HG02870 (cell line): ENCODE results near the gene TOPBP1.
"Not testable (repeated sequence)": the region's sequence is repeated elsewhere in the genome, so short reads cannot be mapped to it uniquely, and the experiment has no call there.

Source experiments
- ATAC-seq: cut with Tn5 transposase; IDR thresholded peaks from one replicate; pipeline ENCODE4 v1.9.1; 2021; ENCODE audit warnings: mild to moderate bottlenecking, moderate library complexity; ENCODE audit not compliant: unreplicated experiment

Gene TOPBP1

DNA sequence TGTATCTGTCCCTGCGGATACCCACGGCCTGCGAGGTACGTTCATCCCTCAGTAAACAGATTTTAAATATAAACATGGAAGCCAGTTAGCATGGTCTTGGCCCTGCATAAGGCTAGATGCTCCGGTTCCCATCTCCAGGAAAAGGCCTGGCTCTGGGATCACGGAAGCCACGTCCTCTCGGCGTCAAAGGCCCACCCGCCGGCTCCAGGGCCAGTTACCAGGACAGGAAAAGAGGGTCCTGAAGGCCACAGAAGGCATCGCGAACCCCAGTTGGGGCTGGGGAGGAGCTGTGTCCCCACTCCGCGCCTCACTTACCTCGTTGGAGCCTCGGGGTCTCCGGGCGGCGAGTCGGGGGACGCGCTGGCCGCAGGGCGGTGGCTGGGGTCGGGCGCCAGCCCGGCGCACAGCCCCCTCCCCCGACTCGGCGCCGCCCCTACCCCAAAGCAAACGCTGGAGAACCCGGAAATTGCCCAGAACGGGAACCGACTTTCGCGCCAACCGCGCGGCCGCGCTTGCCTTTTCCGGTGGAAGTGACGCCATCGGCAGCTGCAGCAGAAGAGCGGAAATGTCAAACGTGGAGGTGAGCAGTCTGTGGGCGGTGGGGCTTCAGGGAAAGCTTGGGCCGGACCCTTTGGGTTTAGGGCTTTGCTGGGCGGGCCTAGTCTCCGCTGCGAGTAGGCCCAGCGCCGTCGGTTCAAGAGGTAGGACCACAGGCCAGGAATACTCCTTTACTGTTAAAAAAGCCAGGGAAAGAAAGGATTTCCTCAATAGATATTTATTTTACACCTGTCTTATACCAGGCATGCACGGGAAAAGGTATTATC, at the start of gene TOPBP1:
TSS of gene TOPBP1 (minus strand) at position 488 of the 824 bp plus-strand sequence. CDS start 814 bp downstream, outside the sequence.
- peak; percentile 89 for ATAC-seq

DNA sequence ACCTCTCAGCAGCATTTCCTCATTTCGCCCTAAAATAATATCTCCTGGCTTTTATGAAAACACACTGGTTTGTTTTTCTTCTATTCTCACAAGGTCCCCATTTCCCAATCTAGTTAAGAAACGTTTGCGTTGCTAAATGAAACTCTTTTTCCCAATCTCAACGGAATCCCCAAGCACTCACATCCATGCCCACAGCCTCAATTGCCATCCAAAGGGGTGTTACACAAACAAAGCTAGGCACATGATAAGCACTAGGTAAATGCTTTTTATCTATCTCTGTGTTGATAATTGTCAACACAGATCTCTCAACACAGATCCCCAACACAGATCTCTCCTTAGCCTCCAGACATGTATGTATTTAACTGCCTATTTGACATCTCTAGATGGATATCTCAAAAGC, 49.3 kb upstream of the TOPBP1 start:
- ATAC-seq = no peak

DNA sequence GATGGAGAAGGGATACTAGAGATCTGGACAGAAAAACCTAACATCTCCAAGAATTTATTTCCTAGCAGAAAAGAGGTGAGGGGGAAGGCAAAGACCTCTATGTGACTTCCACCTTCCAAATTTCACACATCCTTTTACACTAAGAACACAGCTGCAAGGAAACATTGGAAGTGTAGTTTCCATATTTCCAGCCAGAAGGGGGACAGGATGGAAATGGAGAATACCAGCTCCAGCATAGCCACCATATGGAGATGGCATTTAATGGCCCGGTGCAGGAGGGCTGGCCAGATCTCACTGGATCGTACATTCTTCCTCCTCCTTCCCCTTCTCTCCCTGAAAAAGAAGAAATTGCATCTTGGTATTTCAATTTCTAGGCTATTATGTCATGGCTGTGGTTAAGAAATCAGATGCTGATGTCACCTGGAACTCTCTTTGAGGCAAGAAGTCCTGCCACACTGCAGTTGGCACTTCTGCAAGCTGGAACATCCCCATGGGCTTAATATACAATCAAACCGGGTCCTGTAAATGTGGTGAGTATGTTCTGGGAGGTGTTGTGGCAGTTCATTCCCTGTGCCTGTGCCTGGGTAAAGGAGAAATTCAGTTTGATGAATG, 47.5 kb upstream of the TOPBP1 start:
- no peak for ATAC-seq

DNA sequence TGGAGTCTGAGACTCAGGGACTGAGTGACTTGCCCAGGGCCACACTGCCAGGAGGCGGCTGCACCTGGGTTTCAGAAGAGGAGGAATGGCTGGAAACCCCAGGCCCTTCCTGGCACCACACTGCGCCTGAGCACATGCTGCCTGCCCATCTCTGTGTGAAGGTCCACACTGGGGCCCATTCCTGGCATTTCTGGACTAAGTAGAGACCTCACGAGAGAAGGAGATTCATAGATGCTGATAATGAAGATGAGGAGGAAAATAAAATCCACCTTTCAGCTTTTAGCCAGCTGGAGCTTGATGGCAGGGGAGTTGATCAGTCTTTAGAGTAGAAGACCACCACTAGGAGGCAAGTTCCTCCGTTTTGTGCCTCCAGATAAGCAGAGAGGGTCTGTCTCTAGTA, 44.3 kb upstream of the TOPBP1 start:
- ATAC-seq = no peak

DNA sequence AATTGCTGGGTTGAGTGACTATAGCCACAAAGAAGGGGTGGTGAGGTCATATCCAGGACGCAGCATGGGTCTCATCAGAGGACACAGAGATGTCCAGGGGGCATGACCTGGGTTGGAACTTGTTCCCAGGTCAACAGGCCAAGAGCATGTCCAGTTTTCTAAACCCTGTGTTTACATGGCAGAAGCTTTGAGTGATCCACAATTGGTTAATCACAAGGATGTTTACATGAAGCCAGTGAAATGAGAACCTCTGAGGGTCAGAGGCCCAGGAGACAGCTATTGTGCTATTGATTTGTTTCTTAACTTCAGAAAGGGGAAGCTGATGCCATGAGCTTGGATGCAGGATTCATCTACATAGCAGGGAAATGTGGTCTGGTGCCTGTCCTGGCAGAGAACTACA, 42.2 kb upstream of the TOPBP1 start:
- ATAC-seq = no peak

DNA sequence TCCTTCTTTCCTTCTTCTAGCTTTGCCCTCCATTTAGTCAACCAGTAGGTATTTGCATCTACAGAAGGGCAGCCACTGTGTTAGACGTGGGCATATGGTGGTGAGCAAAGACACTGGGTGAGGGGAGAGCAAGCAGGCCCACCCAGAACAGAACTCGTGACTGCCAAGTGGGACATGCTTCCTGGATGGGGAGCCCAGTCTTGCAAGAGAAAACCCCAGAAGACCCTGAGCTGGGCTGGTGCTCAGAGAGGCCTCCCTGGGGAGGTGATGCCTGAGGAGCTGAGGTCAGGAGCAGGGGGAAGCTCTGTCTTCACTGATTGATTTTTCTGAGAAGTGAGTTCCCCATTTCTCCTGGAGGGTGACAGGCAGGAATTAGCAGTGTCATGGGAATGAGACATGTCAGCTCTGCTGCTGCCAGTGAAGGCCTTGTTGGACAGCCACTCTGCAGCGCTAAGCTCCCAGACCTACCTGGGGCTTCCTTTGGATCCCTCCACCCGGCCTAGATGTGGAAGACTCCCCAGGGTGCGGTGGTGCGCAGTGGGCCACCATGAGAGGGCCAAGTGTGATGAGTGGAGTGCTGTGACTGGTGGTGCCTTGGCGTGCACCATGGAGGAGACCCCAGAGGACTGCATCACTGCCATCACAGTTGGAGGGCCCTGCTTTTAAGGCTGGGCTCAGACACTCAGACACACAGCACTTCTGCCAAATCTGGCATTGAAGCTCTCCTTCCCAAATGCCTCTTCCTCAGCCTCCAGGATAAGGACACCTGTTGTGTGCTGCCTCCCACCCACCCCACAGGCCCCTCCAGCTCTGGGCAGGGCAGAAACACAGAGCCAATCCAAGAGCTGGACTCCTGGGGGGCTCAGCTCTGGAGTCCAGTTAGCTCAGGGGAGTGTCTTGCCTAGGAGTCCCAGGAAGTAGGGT, 40.0 kb upstream of the TOPBP1 start:
- ATAC-seq = no peak

DNA sequence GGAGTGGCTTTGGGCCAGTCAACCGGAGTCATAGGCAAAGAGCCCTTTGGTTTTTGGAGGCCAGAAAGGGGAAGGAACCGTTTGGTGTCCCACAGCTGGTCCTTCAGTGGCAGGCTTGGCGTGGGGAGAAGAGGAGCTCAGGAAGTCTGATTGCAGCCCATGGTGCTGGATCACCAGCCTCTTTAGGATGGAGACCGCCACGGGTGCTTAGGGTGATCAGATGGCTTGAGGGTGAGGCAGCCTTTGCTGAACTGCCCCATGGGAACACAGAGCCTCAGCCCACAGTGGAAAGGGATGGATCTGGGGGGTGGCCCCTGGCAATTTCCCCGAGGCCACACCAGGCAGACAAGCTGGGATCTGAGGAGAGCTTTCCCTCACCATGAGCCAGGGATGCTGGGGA, 38.6 kb upstream of the TOPBP1 start:
- no peak for ATAC-seq

DNA sequence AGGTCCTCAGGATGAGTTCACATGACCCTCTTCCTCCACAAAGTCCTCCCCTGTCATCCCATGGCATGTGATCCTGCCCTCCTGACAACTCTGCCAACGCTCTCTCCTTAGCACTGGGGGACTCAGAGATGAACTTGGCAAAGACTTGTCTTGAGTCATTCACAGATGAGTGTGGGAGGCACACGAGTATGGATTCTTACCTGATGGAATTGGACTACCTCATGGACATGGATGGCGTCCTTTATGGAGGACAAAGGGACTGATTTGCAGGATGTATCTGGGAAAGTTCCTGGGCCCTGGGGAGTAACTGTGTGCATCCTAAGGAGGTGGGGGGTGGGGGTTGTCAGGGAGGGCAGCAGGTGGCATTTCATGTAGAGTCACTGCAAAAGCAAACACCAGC, 38.2 kb upstream of the TOPBP1 start:
- no peak for ATAC-seq

DNA sequence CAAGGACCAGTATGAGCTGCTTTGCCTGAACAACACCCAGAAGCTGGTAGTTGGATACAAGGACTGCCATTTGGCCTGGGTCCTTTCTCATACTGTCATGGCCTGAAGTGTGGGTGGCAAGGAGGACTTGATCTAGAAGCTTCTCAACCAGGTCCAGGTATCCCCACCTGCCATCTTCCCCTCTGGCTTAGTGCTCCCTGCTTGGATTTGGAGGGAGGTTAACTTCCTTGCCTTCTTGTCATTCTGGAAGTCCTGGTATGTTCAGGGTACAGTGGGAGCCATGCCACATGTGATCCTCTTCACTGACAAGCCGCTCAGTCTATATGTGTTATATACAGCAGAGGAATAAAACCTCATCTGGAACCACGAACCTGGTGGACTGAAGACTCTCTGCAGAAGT, 37.7 kb upstream of the TOPBP1 start:
- no peak for ATAC-seq

DNA sequence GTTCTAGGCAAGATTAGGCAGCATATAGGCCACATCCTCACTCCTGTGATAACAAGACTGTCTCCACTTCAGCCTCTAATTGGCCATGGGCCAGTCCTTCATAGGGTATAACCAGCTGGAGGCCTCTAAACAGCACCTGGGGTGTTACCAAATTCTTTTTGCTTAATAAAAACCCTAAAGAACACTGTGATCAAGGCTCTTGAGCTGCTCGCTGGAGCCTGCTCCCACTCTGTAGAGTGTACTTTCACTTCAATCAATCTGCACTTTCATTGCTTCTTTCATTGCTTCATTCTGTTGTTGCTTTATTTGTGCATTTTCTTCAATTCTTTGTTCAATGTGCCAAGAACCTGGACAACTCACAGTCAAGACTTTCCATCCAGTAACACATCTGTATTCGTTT, 36.2 kb upstream of the TOPBP1 start:
- no peak for ATAC-seq

DNA sequence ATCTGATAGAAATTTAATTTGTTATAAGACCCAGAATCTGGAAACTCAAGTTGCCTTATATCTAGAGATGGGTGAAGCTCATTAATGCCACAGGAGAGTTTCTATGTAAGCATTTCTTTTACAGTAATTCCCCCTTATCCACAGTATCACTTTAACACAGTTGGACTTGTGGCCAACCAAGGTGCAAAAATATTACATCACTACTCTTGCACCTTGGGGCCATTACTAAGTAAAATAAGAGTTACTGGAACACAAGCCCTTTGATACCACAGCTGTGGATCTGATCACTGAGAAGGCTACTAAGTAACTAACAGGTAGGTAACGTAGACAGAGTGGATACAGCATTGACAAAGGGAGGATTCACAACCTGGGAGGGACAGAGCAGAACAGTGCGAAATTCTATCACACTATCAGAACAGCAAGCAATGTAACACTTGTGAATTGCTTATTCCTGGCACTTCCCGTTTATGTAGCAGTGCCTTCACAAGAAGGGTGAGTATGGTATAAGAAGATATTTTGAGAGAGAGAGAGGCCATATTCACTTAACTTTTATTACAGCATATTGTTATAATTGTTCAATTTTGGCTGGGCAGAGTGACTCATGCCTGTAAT, 33.9 kb upstream of the TOPBP1 start:
- ATAC-seq = no peak

DNA sequence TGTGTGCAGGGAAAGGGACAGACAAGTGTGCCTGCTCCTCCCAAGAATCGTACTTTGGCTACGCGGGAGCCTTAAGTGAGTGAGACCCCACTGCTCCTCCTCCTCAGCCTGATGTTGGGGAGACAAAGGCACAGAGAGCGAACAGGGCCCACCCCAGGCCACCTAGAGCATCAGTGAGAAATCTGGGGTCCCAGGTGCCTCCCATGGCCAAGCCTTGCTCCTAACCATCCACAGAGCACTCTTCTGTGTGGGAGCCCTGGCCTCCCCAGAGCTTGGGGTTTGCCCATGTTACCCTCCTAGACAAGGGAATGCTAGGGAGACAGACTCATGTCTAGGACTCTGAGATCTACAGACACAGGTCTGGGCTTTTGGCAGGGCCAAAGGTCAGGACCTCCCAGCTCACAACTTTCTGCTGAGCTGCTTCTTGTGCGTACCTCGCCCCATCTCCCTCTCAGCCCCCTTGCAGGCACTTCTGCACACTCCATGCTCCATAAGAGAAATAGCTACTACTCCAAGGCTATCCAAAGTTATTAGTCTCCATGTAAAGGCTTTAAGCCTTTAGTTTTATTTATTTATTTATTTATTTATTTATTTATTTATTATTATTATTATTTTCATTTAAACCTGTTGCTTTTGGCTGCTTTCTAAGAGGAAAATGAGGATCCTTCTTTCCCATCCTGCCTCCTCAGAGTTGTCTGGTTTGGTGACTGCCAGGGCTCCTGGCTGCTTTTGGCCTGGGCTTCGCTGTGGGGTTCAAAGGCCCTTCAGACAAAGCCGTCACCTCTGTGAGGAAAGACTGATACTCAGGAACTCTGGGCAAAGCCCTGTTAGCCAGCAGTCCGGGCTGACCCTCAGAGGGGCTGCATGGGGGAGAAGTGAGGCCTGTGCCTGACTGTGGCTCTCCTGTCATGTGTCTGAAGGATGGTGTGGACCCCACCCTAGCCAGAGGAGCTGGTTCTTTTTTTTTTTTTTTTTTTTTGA, 32.8 kb upstream of the TOPBP1 start:
- no peak for ATAC-seq

DNA sequence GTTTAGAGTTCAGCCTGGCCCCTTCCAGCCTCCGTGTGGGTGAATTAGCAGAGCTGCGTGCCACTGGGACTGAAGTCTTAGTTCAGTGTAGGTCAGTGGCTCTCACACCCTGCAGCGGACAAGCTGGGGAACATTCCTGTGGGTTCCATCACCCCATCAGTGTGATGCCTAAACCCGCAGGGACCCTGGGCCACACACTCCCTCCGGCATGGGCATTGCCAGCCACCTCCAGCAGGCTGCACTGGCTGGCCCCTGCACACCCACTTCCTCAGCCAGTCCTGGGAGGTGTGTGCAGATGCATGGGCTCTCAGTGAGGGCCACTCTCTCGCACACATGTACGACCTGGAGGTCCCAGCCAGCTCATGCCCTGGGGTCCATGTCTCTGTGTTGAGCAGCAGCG, 32.1 kb upstream of the TOPBP1 start:
- ATAC-seq = no peak

DNA sequence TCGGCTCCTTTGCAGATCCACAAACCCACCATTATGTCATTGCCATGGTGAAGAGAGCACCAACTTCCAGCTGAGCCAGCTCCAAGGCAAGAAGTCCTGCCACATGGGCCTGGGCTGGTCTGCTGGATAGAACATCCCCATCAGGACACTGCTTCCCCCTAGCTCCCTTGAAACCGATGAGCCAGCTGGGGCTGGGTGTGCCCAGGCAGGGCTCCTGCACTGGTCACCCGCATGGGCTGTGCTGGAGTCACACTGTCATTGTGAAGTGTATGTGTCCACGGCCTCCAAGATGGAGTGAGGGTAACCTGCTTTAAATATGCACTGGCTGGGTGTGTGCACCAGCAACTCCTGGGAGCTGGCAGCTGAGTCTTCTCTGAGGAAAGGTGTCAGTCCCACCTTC, 31.0 kb upstream of the TOPBP1 start:
- no peak for ATAC-seq

DNA sequence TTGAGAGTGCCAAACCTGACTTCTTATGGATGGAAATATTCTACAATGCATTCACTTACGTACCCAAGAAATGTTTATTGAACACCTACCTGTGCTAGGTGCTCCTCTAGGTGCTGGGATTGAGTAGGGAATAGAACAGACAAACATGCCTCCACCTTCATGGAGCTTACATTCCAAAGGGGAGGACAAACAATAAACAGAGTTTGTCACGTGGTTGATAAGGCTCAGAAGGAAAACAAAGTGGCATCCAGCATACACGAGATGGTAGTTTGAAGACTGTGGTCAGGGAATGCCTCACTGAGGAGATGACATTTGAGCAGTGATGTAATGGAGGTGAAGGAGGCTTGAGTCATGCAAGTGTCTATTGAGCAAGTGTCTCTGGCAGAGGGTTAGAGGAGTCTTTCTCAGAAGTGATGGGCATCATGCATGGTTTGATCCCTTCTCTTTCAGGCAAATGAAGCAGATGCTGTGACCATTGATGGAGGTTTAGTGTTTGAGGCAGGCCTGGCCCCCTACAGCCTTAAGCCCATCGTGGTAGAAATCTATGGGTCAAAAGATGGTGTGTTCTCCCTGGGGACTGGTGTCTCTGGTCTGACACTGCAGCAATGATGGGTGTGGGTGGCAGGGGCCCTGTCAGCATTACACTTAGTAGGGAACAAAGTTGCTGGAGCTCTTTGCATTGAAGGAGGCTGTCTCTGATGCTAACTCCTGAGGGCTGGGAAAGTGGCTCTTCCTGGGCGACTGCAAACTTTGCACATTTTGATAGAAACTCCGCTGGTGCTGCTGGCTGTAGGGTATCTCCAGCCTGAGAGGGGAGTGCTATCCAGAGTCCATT, 29.7 kb upstream of the TOPBP1 start:
- ATAC-seq = no peak

DNA sequence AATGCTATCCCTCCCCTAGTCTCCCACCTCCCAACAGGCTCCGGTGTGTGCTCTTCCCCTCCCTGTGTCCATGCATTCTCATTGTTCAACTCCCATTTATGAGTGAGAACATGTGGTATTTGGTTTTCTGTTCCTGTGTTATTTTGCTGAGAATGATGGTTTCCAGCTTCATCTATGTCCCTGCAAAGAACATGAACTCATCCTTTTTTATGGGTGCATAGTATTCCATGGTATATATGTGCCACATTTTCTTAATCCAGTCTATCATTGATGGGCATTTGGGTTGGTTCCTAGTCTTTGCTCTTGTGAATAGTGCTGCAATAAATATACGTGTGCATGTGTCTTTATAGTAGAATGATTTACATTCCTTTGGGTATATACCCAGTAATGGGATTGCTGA, 16.3 kb upstream of the TOPBP1 start:
- ATAC-seq = not testable (repeated sequence)

DNA sequence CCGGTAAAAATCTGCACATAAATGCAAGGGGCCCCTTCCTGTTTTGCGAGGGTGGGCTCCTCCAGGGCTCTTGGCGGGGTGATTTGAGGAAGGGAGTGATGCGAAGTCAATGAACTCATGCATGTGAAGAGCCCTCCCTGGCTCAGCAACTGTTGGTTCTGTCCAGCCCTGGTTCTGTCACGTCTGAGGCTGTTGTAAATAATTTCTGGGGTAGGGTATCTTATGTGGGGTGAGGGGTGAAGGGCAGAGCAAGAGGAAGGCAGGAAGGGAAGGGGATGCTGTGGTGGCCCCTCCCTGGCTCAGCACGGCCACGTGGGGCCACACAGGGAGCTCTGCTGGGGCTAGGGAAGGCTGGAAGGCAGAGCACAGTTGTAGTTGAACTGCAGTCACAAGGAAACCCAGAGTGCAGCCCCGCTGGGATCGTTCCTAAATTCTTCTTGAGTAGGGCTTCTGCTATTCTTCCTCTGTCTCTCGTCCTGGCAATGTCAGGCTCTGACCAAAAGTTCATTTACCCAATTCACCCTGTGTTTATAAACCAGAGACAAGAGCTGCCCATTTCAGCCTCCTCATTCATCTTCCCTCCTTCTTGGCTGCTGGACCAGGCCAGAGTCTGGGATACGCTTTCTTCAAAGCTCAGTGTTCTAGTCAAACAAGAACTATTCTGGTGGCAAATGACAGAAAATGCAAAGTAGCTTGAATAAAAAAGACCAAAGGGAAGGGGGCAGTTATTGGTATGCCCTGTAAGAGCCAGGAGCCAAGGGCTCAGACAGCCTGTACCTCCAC, 14.8 kb upstream of the TOPBP1 start:
- no peak for ATAC-seq

DNA sequence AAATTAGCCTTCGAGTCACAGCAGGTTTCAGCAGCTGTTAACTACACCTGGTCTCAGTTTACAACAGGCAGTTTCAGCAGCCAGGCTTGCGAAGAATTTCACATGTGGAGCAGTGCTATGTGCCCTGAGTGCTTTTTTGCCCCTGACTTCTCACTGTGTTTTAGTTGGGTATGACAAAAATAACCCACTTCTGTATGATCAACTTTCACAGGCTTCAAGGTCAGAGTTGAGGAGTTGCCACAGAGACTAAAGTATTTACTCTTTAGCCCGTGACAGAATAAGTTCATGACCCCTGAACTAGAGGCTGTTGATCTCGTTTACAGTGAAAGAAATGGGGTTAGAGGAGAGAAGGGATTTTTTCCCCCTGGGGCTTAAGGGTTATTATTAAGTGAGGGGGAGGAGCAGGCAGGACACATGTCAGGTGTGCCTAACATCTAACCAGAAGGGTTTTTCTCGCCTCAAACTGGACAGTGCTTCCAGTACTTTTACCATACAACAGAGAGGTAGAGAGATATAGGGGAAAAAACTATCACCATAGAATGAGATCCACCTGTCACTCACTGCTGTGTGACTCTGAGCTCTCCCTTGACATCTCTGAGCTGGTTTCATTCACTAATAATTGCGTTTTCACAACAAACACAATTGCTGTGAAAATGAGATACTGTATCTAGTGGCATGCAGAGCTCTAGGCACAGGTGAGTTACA, 14.0 kb upstream of the TOPBP1 start:
- no peak for ATAC-seq
